ENCODE data around the gene TULP3. TPM values are rescaled to one million over a fixed set of nuclear protein-coding genes. Genes with fewer than 3 reads are reported as not detected.

TULP3 gene
- total and polyA plus RNA-seq, 3 donors from 2014 or later, result 20.5 to 29.2 (median 26.5) TPM

- 42 to 50% methylated on average over 10 of the region's 10 CpGs for WGBS, 2 donors
- H3K9me3 ChIP-seq, result no peaks in the 10 kb centered on the region
- intact Hi-C loops (cut with DNase I; ENCODE audit: low total_unique reads), result no loop called here
- no peaks in the 10 kb centered on the region for H3K27me3 ChIP-seq
- TF ChIP-seq CTCF (IDR thresholded peaks at IDR 0.05) (no peak), POLR2A (IDR thresholded peaks at IDR 0.05) (no peak)
- no peak overlapping the region for H3K27ac ChIP-seq
- no peak overlapping the region for H3K4me3 ChIP-seq
- no peaks in the 10 kb centered on the region for H3K4me1 ChIP-seq
- no peaks in the 10 kb centered on the region for H3K36me3 ChIP-seq (ENCODE audit: low read depth, missing control alignments)
- no peak for DNase-seq
Measured at GRCh38 chr12:2960996-2961616, 70.4 kb downstream of the TULP3 start.

- no peak overlapping the region for H3K27ac ChIP-seq
- no peak overlapping the region for H3K4me3 ChIP-seq
- H3K4me1 ChIP-seq, result no peaks in the 10 kb centered on the region
- H3K27me3 ChIP-seq, result no peaks in the 10 kb centered on the region
- H3K9me3 ChIP-seq, result no peaks in the 10 kb centered on the region
- intact Hi-C loops (cut with DNase I; ENCODE audit: low total_unique reads), result no loop called here
- 84 to 86% methylated on average over 5 of the region's 5 CpGs for WGBS, 2 donors
- DNase-seq, result no peak
- TF ChIP-seq CTCF (IDR thresholded peaks at IDR 0.05) (no peak), POLR2A (IDR thresholded peaks at IDR 0.05) (no peak)
- H3K36me3 ChIP-seq (ENCODE audit: low read depth, missing control alignments), result no peaks in the 10 kb centered on the region
Measured at GRCh38 chr12:2961705-2962104, 71.0 kb downstream of the TULP3 start.

- 63 to 80% methylated on average over 9 of the region's 9 CpGs for WGBS, 2 donors
- H3K27me3 ChIP-seq, result no peaks in the 10 kb centered on the region
- H3K27ac ChIP-seq, result no peak overlapping the region
- H3K36me3 ChIP-seq (ENCODE audit: low read depth, missing control alignments), result no peaks in the 10 kb centered on the region
- H3K9me3 ChIP-seq, result no peaks in the 10 kb centered on the region
- no peak for TF ChIP-seq CTCF (IDR thresholded peaks at IDR 0.05)
- no peak for TF ChIP-seq POLR2A (IDR thresholded peaks at IDR 0.05)
- H3K4me3 ChIP-seq, result no peak overlapping the region
- DNase-seq, result no peak
- H3K4me1 ChIP-seq, result no peaks in the 10 kb centered on the region
- intact Hi-C loops (cut with DNase I; ENCODE audit: low total_unique reads), result no loop called here
Measured at GRCh38 chr12:2963154-2963759, 72.6 kb downstream of the TULP3 start.

DNA sequence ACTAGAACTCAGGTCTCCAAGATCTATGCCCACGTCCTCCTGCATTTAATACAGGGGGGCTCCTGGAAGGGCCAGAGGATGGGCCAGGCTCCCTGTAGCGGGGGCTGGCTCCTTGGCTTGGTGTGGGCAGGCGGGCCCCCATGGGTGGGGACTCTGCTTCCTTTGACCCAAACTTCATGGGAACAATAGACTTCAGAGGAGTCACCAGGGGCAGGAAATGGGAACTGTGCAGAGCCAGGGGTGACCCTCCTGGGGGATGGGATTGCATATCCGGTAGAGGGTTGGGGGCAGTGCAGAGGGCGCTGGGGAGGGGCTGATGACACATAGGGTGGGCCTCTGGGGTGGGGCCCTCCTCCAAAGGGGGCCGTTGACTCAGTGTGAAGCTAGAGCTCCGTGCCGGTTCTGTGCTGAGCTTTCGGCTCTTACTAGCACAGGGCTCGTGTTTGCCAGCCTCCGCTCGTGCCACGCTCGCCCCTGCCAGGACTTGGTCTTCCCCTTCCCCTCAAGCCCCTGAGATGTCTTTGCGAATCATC is 73.1 kb downstream of the TULP3 start:
- Histone ChIP-seq H3K4me1 (no peaks in the 10 kb centered on the region), H3K9me3 (no peaks in the 10 kb centered on the region), H3K27me3 (no peaks in the 10 kb centered on the region), H3K36me3 (ENCODE audit: low read depth, missing control alignments) (no peaks in the 10 kb centered on the region), H3K4me3 (no peak overlapping the region), H3K27ac (no peak overlapping the region)
- TF ChIP-seq CTCF (IDR thresholded peaks at IDR 0.05) (no peak), POLR2A (IDR thresholded peaks at IDR 0.05) (no peak)
- 73 to 82% methylated on average over 7 to 15 of the region's 15 CpGs for WGBS, 2 donors
- intact Hi-C loops (cut with DNase I; ENCODE audit: low total_unique reads), result no loop called here
- no peak for DNase-seq
